OCI-LY3 (cell line): ENCODE measurements around the gene ST7.
A peak's percentile ranks its signal among the peaks of the same experiment; 100 is the strongest.

Experiments
- H2AFZ ChIP-seq: fragments of 200-600, 300-600 bp; shearing (Covaris generic); 2 replicates; pipeline ENCODE4 v1.6.0; 2014; ENCODE audit warnings: antibody characterized with exemption, low read depth, low read length
- H3K27ac ChIP-seq: fragments of 200-600, 300-600 bp; sonication (generic); 2 replicates; pipeline ENCODE4 v1.5.1; 2014; ENCODE audit warnings: mild to moderate bottlenecking, low read length, moderate library complexity, mixed read lengths
- H3K27me3 ChIP-seq: fragments of 200-600, 300-600 bp; sonication (generic); 2 replicates; pipeline ENCODE4 v1.6.1; 2014; ENCODE audit warnings: low read depth, low read length, mixed read lengths
- H3K36me3 ChIP-seq: fragments of 200-600, 300-600 bp; sonication (generic); replicated peaks from 2 replicates; pipeline ENCODE3; 2014; ENCODE audit warnings: low read depth, low read length, mixed read lengths
- H3K4me1 ChIP-seq: fragments of 300-600, 200-600 bp; sonication (generic); 2 replicates; pipeline ENCODE4 v1.6.1; 2014; ENCODE audit warnings: low read length, mixed read lengths
- H3K4me2 ChIP-seq: fragments of 200-600, 300-600 bp; sonication (generic); 2 replicates; pipeline ENCODE4 v1.6.1; 2014; ENCODE audit warnings: low read length, mixed read lengths
- H3K4me3 ChIP-seq: fragments of 300-600, 200-600 bp; sonication (generic); 2 replicates; pipeline ENCODE4 v1.5.1; 2014; ENCODE audit warnings: antibody characterized with exemption, mild to moderate bottlenecking, low read length, moderate library complexity
- H3K79me2 ChIP-seq: fragments of 300-600, 200-600 bp; shearing (Covaris generic); 2 replicates; pipeline ENCODE4 v1.6.1; 2014; ENCODE audit warnings: mild to moderate bottlenecking, low read length, mixed read lengths
- H3K9ac ChIP-seq: fragments of 300-600, 200-600 bp; shearing (Covaris generic); 2 replicates; pipeline ENCODE4 v1.6.0; 2014; ENCODE audit warnings: mild to moderate bottlenecking, low read length, moderate library complexity
- H3K9me3 ChIP-seq: fragments of 200-600, 300-600 bp; shearing (Covaris generic); 2 replicates; pipeline ENCODE4 v1.6.1; 2014; ENCODE audit warnings: low read length, mixed read lengths; ENCODE audit not compliant: insufficient read depth
- H4K20me1 ChIP-seq: fragments of 200-600, 300-600 bp; sonication (generic); 2 replicates; pipeline ENCODE4 v1.6.1; 2016; ENCODE audit warnings: low read length, mixed read lengths; ENCODE audit not compliant: insufficient read depth
- CTCF ChIP-seq: fragments of 200-600, 300-600 bp; sonication (generic); IDR thresholded peaks from 2 replicates; pipeline ENCODE4 v1.5.1; 2014; ENCODE audit warnings: antibody characterized with exemption, low read length, low read depth
- EZH2phosphoT487 ChIP-seq: fragments of 200-600 bp; shearing (Covaris generic); IDR thresholded peaks from 2 replicates; pipeline ENCODE4 v1.6.1; 2018; ENCODE audit warnings: antibody characterized with exemption, mixed run types, low read depth

The ST7 gene

GRCh38 chr7:117127585-117128168 is 174.4 kb downstream of the ST7 start:
- no peak overlapping the region for H3K4me3 ChIP-seq
- H3K27ac ChIP-seq = no peak overlapping the region
- peaks cover 30% of the 10 kb centered on the region for H4K20me1 ChIP-seq
- no peaks in the 10 kb centered on the region for H3K27me3 ChIP-seq
- no peaks in the 10 kb centered on the region for H3K4me1 ChIP-seq
- no peak overlapping the region for H3K4me2 ChIP-seq
- no peak overlapping the region for H2AFZ ChIP-seq
- no peaks in the 10 kb centered on the region for H3K9me3 ChIP-seq
- H3K36me3 ChIP-seq = peaks cover 17% of the 10 kb centered on the region
- H3K79me2 ChIP-seq = peaks cover 7% of the 10 kb centered on the region
- H3K9ac ChIP-seq = no peak overlapping the region
- TF ChIP-seq EZH2phosphoT487 (no peak), CTCF (peak; percentile 86)

GRCh38 chr7:117129521-117129955 is 176.2 kb downstream of the ST7 start:
- TF ChIP-seq EZH2phosphoT487 = no peak
- TF ChIP-seq CTCF = no peak
- H4K20me1 ChIP-seq = peaks cover 22% of the 10 kb centered on the region
- no peaks in the 10 kb centered on the region for H3K4me1 ChIP-seq
- no peak overlapping the region for H2AFZ ChIP-seq
- H3K27me3 ChIP-seq = no peaks in the 10 kb centered on the region
- H3K9ac ChIP-seq = no peak overlapping the region
- H3K4me2 ChIP-seq = no peak overlapping the region
- H3K36me3 ChIP-seq = peaks cover 26% of the 10 kb centered on the region
- no peaks in the 10 kb centered on the region for H3K9me3 ChIP-seq
- H3K4me3 ChIP-seq = no peak overlapping the region
- H3K79me2 ChIP-seq = peaks cover 6% of the 10 kb centered on the region
- no peak overlapping the region for H3K27ac ChIP-seq

- no peaks in the 10 kb centered on the region for H3K27me3 ChIP-seq
- no peaks in the 10 kb centered on the region for H3K4me1 ChIP-seq
These were observed 177.0 kb downstream of the ST7 start for GRCh38 chr7:117130262-117130661.

More at GRCh38 chr7:117130262-117130661, 177.0 kb downstream of the ST7 start:
- Histone ChIP-seq H3K27ac (no peak overlapping the region), H4K20me1 (peaks cover 20% of the 10 kb centered on the region), H3K4me2 (no peak overlapping the region), H3K36me3 (peaks cover 31% of the 10 kb centered on the region), H3K4me3 (no peak overlapping the region), H3K9ac (no peak overlapping the region), H3K79me2 (no peaks in the 10 kb centered on the region), H3K9me3 (no peaks in the 10 kb centered on the region), H2AFZ (no peak overlapping the region)
- TF ChIP-seq EZH2phosphoT487 (no peak), CTCF (no peak)
